ENCODE data around the gene FAM149A.

FAM149A gene

GRCh38 chr4:186205156-186205555, 100.7 kb downstream of the FAM149A start:
- no peak for DNase-seq

GRCh38 chr4:186216465-186217024, 112.0 kb downstream of the FAM149A start:
- DNase-seq = no peak

DNA sequence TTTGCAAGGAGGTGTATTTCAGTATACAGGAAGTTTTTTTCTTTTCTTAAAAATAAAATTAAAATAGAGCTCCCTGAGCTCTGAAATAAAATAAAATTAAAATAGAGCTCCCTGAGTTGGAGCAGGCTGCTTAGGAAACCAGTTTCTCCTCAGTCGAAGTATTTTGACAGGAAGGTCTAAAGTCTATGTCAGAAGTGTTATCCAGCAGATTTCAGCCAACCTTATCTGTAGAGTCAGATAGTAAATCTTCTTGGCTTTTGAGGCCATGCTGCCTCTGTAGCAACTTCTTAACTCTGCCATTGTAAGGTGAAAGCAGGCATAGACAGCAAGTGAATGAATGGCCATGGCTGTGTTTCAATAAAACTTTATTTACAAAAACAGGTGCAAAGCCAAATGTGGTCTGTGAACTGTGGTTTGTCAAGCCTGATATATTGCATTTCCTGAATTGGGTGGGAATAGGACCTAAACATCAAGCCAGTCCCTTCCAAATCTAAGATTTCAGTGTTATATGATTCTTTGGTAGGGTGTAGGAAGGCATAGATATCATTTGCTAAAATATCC, 113.3 kb downstream of the FAM149A start:
- DNase-seq = no peak

- no peak for DNase-seq
Measured at GRCh38 chr4:186221624-186222023, 117.1 kb downstream of the FAM149A start.

Data from activated CD4-positive, alpha-beta T cell treated with anti-CD3 and anti-CD28 coated beads for 1 hour (primary cell).